ENCODE results near the gene DIDO1.

The DIDO1 gene

DNA sequence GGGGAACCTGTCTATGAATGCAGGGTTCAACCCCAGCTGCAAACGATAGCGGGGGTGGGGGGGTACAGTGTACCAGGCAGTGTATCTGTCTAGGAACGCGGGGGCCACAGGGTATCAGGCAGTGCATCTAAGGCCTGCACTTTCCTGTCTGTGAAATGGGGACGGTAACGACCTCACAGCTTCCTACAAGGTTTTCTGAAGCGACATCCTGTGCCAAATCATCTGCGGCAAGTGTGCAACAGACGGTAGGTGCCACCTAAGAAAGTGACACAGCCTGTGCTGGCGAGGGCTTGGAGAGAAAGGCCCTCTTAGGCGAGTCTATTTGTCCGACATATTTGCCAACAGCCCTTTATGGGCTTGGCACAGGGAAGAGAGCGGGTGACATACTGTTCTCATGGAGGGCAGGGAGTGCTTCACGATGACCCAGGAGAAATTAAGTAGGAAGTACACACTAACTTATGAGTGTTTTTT is 3.8 kb downstream of the DIDO1 start:
- Histone ChIP-seq H3K4me1 (peaks cover 83% of the 10 kb centered on the region), H3K27ac (peak overlapping the region; percentile 20; the same call in 1 of the 2 replicates)

DNA sequence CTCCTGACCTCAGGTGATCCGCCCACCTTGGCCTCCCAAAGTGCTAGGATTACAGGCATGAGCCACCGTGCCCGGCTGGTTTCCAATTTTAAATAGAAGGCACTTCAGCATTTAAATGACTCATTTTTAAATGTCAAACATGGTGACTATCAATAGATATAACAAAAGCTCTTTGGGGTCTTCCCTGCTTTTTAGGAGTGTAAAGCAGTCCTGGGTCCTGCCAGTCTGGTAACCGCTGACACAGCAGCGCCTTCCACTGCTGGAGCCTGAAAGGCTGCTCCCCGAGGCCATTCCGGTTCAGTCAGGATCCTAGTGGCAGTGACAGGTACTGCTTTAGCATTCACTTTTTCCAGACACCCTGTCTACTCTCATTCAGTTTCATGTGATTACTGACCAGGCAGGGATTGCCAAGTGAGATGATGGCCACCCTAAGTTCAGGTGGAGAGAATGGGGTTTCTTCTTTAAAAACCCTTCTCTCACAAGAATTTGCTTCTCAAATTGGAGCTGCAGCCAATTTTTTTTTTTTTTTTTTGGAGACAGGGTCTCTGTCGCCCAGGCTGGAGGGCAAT is 5.1 kb downstream of the DIDO1 start:
- Histone ChIP-seq H3K4me3 (no peak overlapping the region), H3K9ac (no peak overlapping the region), H3K4me2 (peak overlapping the region; percentile 80), H3K9me3 (no peaks in the 10 kb centered on the region), H3K36me3 (no peaks in the 10 kb centered on the region), H3K4me1 (peaks cover 87% of the 10 kb centered on the region), H3K27ac (no peak overlapping the region), H4K20me1 (peaks cover 97% of the 10 kb centered on the region), H3K27me3 (no peaks in the 10 kb centered on the region)
- no peak for TF ChIP-seq Cebpa-rat (IDR thresholded peaks at IDR 0.05)

More for the DNA sequence above, 3.8 kb downstream of the DIDO1 start:
- TF ChIP-seq Cebpa-rat (IDR thresholded peaks at IDR 0.05): no peak
- no peak overlapping the region for H3K9ac ChIP-seq
- no peak overlapping the region for H3K4me3 ChIP-seq
- H3K9me3 ChIP-seq: no peaks in the 10 kb centered on the region
- H3K4me2 ChIP-seq: peak overlapping the region; percentile 93
- H3K27me3 ChIP-seq: no peaks in the 10 kb centered on the region
- peaks cover 95% of the 10 kb centered on the region for H4K20me1 ChIP-seq
- no peaks in the 10 kb centered on the region for H3K36me3 ChIP-seq

DNA sequence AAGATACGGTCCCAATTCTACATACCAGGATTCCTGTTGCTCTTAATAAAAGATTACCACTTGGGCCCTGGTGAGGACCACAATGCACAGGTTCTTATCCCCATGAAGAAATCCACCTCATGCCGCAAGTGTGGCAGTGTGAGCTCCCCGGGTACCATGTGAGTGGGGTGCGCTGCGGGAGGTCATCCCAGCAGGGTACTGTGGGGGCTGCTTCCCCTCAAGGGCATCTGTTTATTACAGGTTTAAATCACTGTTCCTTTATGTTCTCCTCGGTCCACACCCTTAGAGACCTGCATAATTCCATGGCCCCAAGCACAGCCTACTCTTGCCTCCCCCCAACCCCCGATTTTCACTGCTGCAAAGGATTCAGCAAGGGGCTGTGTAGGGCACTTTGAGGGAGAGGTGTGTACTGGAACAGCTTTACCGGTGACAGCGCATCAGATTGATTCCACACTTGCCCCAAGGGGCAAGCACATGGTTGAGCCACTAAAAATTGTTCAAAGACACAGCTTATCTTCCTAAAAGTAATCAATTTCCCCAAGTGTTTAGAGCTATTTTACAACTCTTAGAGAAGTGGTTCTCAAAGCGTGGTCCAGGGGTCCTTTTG is 6.2 kb downstream of the DIDO1 start:
- peaks cover 97% of the 10 kb centered on the region for H3K4me1 ChIP-seq
- no peaks in the 10 kb centered on the region for H3K36me3 ChIP-seq
- H3K27ac ChIP-seq: 0 out of 2 replicates have a peak overlapping the region, but pooled peaks have one; percentile 29
- H3K4me3 ChIP-seq: no peak overlapping the region
- H4K20me1 ChIP-seq: peaks cover 100% of the 10 kb centered on the region
- no peak overlapping the region; the same call in 1 of the 2 replicates for H3K9ac ChIP-seq
- H3K27me3 ChIP-seq: no peaks in the 10 kb centered on the region
- H3K4me2 ChIP-seq: peak overlapping the region; percentile 80
- TF ChIP-seq Cebpa-rat (IDR thresholded peaks at IDR 0.05): no peak
- no peaks in the 10 kb centered on the region for H3K9me3 ChIP-seq

DNA sequence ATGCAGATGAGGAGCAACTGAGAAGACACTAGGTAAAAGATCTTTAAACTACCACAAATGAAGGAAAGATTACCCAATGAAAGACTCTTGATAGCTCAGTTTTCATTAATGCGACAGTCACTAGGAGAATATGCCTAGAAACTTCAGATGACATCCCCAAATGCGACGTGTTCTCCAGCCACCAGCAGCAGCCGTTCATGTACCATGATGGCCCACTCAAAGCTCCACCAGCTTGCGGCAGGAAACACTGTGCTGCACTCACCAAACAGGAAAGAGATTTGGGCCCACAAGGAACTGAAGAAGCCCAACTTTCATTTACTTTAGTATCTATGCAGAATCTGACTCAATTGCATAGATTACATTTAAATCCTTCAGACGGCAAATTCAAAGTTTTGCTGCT is 7.5 kb downstream of the DIDO1 start:
- Histone ChIP-seq H3K9me3 (no peaks in the 10 kb centered on the region), H3K4me3 (no peak overlapping the region), H4K20me1 (peaks cover 100% of the 10 kb centered on the region), H3K9ac (no peak overlapping the region), H3K4me2 (peak overlapping the region; percentile 80), H3K4me1 (peaks cover 97% of the 10 kb centered on the region), H3K27ac (0 out of 2 replicates have a peak overlapping the region, but pooled peaks have one; percentile 29), H3K36me3 (peaks cover 7% of the 10 kb centered on the region; the same call in 1 of the 2 replicates), H3K27me3 (no peaks in the 10 kb centered on the region)
- TF ChIP-seq Cebpa-rat (IDR thresholded peaks at IDR 0.05): no peak

DNA sequence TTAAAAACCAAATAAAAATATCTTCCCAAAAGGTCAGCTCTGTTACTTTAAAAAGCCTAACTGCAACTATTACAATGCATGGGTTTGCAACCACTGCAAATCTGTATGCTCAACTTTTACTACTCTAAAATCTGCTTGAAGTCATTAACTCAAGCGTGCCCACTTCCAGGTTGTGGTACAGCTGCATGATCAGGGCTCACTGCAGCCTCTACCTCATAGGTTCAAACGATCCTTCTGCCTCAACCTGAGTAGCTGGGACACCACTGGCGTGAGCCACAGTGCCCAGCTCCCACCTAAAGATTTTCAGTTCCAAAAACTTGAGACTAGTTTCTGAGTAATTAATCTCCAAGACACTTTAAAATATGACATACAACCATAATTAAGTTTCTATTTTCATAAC is 8.2 kb downstream of the DIDO1 start:
- peaks cover 14% of the 10 kb centered on the region for H3K36me3 ChIP-seq
- peak overlapping the region; percentile 29; the same call in 1 of the 2 replicates for H3K9ac ChIP-seq
- H3K9me3 ChIP-seq: no peaks in the 10 kb centered on the region
- H3K4me3 ChIP-seq: no peak overlapping the region
- no peak overlapping the region for H3K27ac ChIP-seq
- no peak for TF ChIP-seq Cebpa-rat (IDR thresholded peaks at IDR 0.05)
- H3K27me3 ChIP-seq: no peaks in the 10 kb centered on the region
- H3K4me2 ChIP-seq: peak overlapping the region; percentile 80
- peaks cover 97% of the 10 kb centered on the region for H3K4me1 ChIP-seq
- H4K20me1 ChIP-seq: peaks cover 100% of the 10 kb centered on the region

DNA sequence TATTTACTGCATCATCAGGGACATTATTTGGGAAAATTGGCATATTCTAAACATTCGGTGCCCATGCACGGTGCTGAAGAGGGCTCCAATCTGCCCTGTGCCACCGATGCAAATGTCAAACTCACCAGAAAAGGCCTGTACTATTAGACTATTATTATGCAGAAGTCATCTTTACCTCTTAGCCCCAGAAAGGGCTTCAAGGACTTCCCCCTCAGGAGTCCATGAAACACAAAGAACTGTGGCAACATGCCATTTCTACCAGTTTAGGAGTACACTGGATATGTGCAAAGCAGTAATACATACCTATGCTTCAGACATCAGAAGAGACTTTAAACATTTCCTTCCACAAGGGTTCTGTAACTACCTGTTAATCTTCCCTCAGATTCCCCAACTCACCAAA is 8.6 kb downstream of the DIDO1 start:
- H3K4me1 ChIP-seq: peaks cover 95% of the 10 kb centered on the region
- H3K36me3 ChIP-seq: peaks cover 18% of the 10 kb centered on the region
- H3K4me2 ChIP-seq: peak overlapping the region; percentile 80
- TF ChIP-seq Cebpa-rat (IDR thresholded peaks at IDR 0.05): no peak
- H3K9me3 ChIP-seq: no peaks in the 10 kb centered on the region
- peaks cover 100% of the 10 kb centered on the region for H4K20me1 ChIP-seq
- H3K9ac ChIP-seq: 0 out of 2 replicates have a peak overlapping the region, but pooled peaks have one; percentile 29
- H3K4me3 ChIP-seq: no peak overlapping the region
- no peaks in the 10 kb centered on the region for H3K27me3 ChIP-seq
- no peak overlapping the region for H3K27ac ChIP-seq

DNA sequence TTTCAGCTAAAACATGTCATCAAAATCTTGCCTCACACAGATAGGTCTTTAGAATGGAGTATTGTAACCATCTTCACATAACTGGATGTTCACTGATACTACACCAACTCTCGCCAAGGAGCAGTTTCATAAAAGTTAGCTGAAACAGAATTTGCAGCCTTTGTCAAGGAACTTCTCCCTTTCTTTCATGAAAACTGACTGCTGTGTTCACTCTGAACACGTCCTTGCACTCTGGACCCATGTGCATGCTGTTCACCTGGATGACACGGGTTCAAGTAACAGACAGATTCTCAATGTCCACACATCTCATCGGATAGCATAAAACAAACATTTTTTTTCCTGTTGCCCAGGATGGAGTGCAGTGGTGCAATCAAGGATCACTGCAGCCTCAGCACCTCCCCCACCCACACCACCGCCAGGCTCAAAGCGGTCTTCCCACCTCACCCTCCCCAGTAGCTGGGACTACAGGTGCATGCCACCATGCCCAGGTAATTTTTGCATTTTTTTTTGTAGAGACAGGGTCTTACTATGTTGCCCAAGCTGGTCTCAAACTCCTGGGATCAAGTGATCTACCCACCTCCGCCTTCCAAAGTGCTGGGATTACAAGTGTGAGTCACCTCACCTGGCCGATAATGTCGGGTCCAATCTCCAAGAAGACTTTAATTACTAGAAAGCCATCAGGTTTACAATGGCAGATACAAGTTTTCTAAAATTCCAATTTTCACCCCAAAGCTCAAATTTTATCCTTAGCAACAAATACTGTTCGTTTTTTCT is 9.4 kb downstream of the DIDO1 start:
- H3K4me2 ChIP-seq: peak overlapping the region; percentile 80
- H3K9me3 ChIP-seq: no peaks in the 10 kb centered on the region
- H4K20me1 ChIP-seq: peaks cover 100% of the 10 kb centered on the region
- TF ChIP-seq Cebpa-rat (IDR thresholded peaks at IDR 0.05): no peak
- H3K4me1 ChIP-seq: peaks cover 87% of the 10 kb centered on the region
- no peak overlapping the region for H3K4me3 ChIP-seq
- H3K36me3 ChIP-seq: peaks cover 27% of the 10 kb centered on the region
- H3K27ac ChIP-seq: no peak overlapping the region
- H3K27me3 ChIP-seq: no peaks in the 10 kb centered on the region
- H3K9ac ChIP-seq: no peak overlapping the region

DNA sequence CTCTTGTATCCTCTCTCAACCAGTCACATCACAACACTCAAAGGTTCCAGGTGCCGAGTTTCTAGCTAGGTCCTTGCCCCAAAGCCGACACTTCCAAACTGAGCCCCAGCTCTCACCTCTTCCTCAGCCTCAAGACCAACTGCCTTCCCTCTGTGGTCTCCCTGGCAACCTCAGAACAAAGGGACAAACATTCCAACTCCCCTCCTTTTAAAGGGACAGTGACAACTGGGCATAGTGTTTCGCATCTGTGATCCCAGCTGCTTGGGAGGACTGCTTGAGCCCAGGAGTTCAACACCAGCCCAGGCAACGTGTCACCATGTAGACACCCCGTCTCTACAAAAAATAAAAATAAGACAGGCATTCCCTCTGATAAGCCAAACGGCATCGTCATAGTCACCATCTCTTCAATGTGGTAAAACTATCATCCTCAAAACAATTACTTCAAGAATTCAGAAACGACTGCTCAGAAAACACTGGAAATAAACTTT is 11.3 kb downstream of the DIDO1 start:
- Histone ChIP-seq H3K9me3 (no peaks in the 10 kb centered on the region), H4K20me1 (peaks cover 100% of the 10 kb centered on the region), H3K27ac (peak overlapping the region; percentile 28; the same call in 1 of the 2 replicates), H3K36me3 (peaks cover 45% of the 10 kb centered on the region), H3K4me2 (peak overlapping the region; percentile 39), H3K9ac (no peak overlapping the region; the same call in 1 of the 2 replicates), H3K4me3 (no peak overlapping the region), H3K4me1 (peaks cover 70% of the 10 kb centered on the region), H3K27me3 (no peaks in the 10 kb centered on the region)
- no peak for TF ChIP-seq Cebpa-rat (IDR thresholded peaks at IDR 0.05)

DNA sequence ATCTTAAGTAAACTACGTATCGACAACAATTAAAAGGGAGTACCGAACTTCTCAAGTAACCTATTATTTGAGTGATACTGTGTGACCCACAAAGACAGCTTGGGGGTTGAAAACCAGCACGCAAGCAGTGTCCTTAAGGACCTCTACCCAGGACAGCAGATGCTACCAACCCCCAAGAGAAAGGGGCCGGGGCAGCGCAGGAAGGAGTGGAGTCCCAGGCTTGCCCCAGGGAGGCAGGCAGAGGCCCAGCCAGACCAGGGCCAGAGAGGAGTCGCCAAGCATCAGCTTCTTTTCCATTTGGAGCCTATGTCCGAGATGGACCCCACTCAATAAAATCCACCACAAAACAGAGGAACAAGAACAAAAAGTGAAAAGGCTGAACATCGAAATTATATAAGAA is 11.9 kb downstream of the DIDO1 start:
- Histone ChIP-seq H3K36me3 (peaks cover 51% of the 10 kb centered on the region), H3K9me3 (no peaks in the 10 kb centered on the region), H3K27ac (peak overlapping the region; percentile 28; the same call in 1 of the 2 replicates), H4K20me1 (peaks cover 100% of the 10 kb centered on the region), H3K27me3 (no peaks in the 10 kb centered on the region), H3K4me3 (no peak overlapping the region), H3K4me2 (peak overlapping the region; percentile 39), H3K4me1 (peaks cover 69% of the 10 kb centered on the region), H3K9ac (peak overlapping the region; percentile 8; the same call in 1 of the 2 replicates)
- no peak for TF ChIP-seq Cebpa-rat (IDR thresholded peaks at IDR 0.05)
